Natural killer cell (primary cell): ENCODE results near the gene LIX1L. TPM values are rescaled to one million over a fixed set of nuclear protein-coding genes. Genes with fewer than 3 reads are reported as not detected.

Experiments used
- ATAC-seq, 3 donors: fragments of 150-1000 bp in 2 of 3; fragments of 200-7000 bp in 1 of 3; cut with Tn5 transposase; 1 replicate in 1 of 3; 2 replicates in 2 of 3; pipeline ENCODE4 v1.10.0; 2021; ENCODE audit warnings: mild to moderate bottlenecking in 2 of 3, moderate library complexity in 2 of 3
- DNase-seq, 2 donors: peaks; one replicate each; pipeline versions ENCODE4 v3.0.0 to v3.0.0-alpha.2; 2013 to 2021; ENCODE audit warnings: mixed read lengths in 1 of 2
- H3K27ac ChIP-seq: one replicate; pipeline ENCODE4 v1.5.1; 2013; ENCODE audit warnings: mild to moderate bottlenecking, low read length
- H3K27me3 ChIP-seq: one replicate; pipeline ENCODE4 v1.6.1; 2013; ENCODE audit warnings: low read length; ENCODE audit not compliant: control insufficient read depth, insufficient read depth
- H3K36me3 ChIP-seq: one replicate; pipeline ENCODE4 v1.6.1; 2013; ENCODE audit warnings: low read length; ENCODE audit not compliant: control insufficient read depth, insufficient read depth
- H3K4me1 ChIP-seq: one replicate; pipeline ENCODE4 v1.6.1; 2013; ENCODE audit warnings: low read length; ENCODE audit not compliant: control insufficient read depth, insufficient read depth
- H3K4me3 ChIP-seq: one replicate; pipeline ENCODE4 v1.5.1; 2013; ENCODE audit warnings: low read length
- H3K9me3 ChIP-seq: one replicate; pipeline ENCODE4 v1.6.1; 2013; ENCODE audit warnings: low read length; ENCODE audit not compliant: control insufficient read depth, insufficient read depth
- H3K27ac Mint-ChIP-seq, 2 donors: one replicate each; pipeline ENCODE4 v1.8.0; 2022; ENCODE audit warnings: mild to moderate bottlenecking in 2 of 2, mixed read lengths in 2 of 2, moderate library complexity in 1 of 2
- H3K27me3 Mint-ChIP-seq, 2 donors: one replicate each; pipeline ENCODE4 v1.8.0; 2022; ENCODE audit warnings: low read depth in 2 of 2, mixed read lengths in 2 of 2
- H3K36me3 Mint-ChIP-seq: one replicate; pipeline ENCODE4 v1.8.0; 2022; ENCODE audit warnings: mixed read lengths
- H3K4me1 Mint-ChIP-seq, 2 donors: one replicate each; pipeline ENCODE4 v1.8.0; 2022; ENCODE audit warnings: mixed read lengths in 2 of 2
- H3K4me3 Mint-ChIP-seq: one replicate; pipeline ENCODE4 v1.8.0; 2022; ENCODE audit warnings: mild to moderate bottlenecking, moderate library complexity, mixed read lengths
- H3K9me3 Mint-ChIP-seq, 2 donors: one replicate each; pipeline ENCODE4 v1.8.0; 2022; ENCODE audit warnings: mixed read lengths in 2 of 2
- WGBS: methylation state at CpG from one replicate; pipeline ENCODE4 v1.1.7; 2013; ENCODE audit warnings: missing lambda C conversion rate; ENCODE audit not compliant: insufficient coverage; 5-methylcytosine and 5-hydroxymethylcytosine counted together
- intact Hi-C: fragments of 100-400 bp; cut with micrococcal nuclease; formaldehyde crosslinking; loops from one replicate; pipeline ENCODE4 v1.14.2; 2022
- total RNA-seq, 4 donors: library from RNA; stranded (reverse); fragments of 120-200 nt in 1 of 4; gene quantifications; one replicate each; pipeline versions ENCODE4 v1.2.3 to v1.2.4, GENCODE V29; 2013 to 2022
- TF ChIP-seq, protein P1 (sequence below): fragments of 200-600 bp; IDR thresholded peaks from one replicate; pipeline ENCODE4 v1.8.0; 2022; ENCODE audit warnings: antibody characterized with exemption

Gene LIX1L
- total RNA-seq, 3 donors from 2014 or later (not counting 1 experiment from before 2014, with no cell fraction given): 33.4 to 41.3 (median 38.2) TPM

DNA sequence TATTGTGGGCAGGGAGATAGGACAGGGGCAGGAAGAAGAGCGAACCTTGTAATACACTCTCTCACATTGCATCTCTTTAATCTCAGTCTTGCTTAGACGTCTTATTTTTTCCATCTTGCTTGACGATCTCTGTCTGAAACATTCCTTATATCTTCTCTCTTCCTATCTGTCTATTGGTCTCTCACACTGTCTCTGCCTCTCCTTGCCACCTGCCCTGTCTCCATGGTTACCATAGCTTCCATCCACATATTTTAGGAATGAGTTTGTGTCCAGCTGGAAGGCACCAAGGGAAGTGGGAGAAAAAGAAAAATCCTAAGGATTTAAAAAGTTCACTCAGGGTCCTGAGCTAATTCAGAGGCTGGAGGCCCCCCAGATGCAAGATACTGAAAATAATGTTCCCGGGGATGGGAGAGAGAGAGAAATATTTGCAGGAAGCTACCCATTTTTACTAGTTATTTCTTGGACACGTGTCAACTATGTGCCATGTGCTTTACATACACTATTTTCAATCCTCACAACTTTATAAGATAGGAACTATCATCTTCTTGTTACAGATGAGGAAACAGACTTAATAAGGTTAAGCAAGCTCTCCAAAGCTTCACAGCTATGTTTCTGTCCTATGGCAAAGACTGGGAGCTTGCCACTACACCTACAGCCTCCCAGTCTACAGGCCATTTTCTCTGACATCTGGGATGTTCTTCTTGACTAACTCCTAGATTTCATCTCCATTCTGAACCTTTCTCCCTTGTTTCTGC, 5.6 kb upstream of the LIX1L start:
- H3K4me1 ChIP-seq: peaks cover 49% of the 10 kb centered on the region
- intact Hi-C loops: loop anchor here (2.0 to 5.0 kb wide), 6 partner anchors 15 to 116 kb away; partner anchors contain the start of genes NUDT17, PEX11B, RBM8A and TXNIP
- H3K27me3 Mint-ChIP-seq: no peaks in the 10 kb centered on the region
- TF ChIP-seq, protein P1, sequence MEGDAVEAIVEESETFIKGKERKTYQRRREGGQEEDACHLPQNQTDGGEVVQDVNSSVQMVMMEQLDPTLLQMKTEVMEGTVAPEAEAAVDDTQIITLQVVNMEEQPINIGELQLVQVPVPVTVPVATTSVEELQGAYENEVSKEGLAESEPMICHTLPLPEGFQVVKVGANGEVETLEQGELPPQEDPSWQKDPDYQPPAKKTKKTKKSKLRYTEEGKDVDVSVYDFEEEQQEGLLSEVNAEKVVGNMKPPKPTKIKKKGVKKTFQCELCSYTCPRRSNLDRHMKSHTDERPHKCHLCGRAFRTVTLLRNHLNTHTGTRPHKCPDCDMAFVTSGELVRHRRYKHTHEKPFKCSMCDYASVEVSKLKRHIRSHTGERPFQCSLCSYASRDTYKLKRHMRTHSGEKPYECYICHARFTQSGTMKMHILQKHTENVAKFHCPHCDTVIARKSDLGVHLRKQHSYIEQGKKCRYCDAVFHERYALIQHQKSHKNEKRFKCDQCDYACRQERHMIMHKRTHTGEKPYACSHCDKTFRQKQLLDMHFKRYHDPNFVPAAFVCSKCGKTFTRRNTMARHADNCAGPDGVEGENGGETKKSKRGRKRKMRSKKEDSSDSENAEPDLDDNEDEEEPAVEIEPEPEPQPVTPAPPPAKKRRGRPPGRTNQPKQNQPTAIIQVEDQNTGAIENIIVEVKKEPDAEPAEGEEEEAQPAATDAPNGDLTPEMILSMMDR: no peak
- H3K4me3 ChIP-seq: peak overlapping the region; percentile 68
- peaks cover 63 to 73% of the 10 kb centered on the region in 2 donors for H3K4me1 Mint-ChIP-seq
- peaks cover 8% of the 10 kb centered on the region for H3K36me3 Mint-ChIP-seq
- H3K27ac ChIP-seq: peak overlapping the region; percentile 81
- H3K36me3 ChIP-seq: no peaks in the 10 kb centered on the region
- H3K27me3 ChIP-seq: no peaks in the 10 kb centered on the region
- no peaks in the 10 kb centered on the region for H3K9me3 Mint-ChIP-seq
- WGBS: 53% methylated on average over 3 of the region's 5 CpGs
- ATAC-seq: no peak
- DNase-seq: peak in 1 of 2 donors; percentile 20
- peak overlapping the region; percentile 87 to 95 for H3K27ac Mint-ChIP-seq
- H3K4me3 Mint-ChIP-seq: peak overlapping the region; percentile 94
- no peaks in the 10 kb centered on the region for H3K9me3 ChIP-seq

DNA sequence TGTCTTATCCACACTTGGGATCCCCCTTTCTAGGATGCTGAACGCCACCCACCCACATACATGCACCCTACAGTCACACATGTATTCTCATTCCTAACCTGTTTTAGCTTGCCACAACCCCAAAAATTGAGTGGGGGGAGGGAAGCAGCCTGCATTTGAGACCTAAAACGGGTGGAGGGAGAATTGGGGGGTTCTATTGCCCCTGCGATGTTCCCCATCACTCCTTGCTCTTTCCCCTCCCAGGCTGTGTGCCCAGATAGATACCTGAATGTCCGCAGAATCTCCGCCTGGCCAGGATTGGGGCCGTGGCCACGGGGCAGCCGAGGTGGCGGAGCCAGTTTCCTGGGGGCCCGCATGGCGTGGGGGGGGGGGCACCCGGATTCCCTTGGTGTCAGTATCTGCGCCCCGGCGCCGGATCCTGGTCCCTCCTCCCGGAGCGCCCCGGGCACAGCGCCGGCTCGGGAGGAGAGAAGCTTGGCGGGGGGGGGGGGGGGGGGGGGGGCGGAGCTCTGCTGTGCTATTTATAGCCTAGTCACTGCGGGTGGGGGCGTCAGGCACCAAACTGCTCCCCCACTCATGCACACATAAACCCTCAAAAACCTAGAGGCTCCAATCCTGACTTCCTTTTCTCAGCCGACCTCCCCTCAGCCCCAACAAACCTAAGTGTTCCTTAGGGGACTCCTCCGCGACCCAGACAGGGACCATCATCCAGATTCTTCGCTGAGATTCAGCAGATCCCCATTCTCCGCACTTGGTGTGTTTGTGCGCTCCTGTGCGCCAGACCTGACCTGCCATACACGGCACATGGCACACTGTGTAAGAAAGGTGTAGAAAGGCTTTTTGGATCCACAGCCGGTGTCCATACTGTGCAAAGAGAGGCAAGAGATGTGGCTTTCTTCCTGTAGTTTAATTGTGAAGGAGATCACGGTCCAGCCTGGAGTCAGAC, 4.6 kb upstream of the LIX1L start:
- DNase-seq (peak; percentile 25 to 68), ATAC-seq (no peak)
- WGBS: 8% methylated on average over 23 of the region's 36 CpGs
- intact Hi-C loops: loop anchor here (5.0 kb wide), 3 partner anchors 35 to 115 kb away; partner anchors contain the start of genes NUDT17 and TXNIP
- H3K4me1 Mint-ChIP-seq: peaks cover 70% of the 10 kb centered on the region in 2 donors
- H3K9me3 ChIP-seq: no peaks in the 10 kb centered on the region
- H3K27me3 Mint-ChIP-seq: no peaks in the 10 kb centered on the region
- no peaks in the 10 kb centered on the region for H3K27me3 ChIP-seq
- peaks cover 52% of the 10 kb centered on the region for H3K4me1 ChIP-seq
- peak overlapping the region; percentile 87 to 95 for H3K27ac Mint-ChIP-seq
- H3K9me3 Mint-ChIP-seq: no peaks in the 10 kb centered on the region
- peak overlapping the region; percentile 94 for H3K4me3 Mint-ChIP-seq
- H3K4me3 ChIP-seq: peak overlapping the region; percentile 77
- H3K36me3 Mint-ChIP-seq: peaks cover 2% of the 10 kb centered on the region
- no peaks in the 10 kb centered on the region for H3K36me3 ChIP-seq
- peak overlapping the region; percentile 32 for H3K27ac ChIP-seq
- TF ChIP-seq, protein P1: no peak

DNA sequence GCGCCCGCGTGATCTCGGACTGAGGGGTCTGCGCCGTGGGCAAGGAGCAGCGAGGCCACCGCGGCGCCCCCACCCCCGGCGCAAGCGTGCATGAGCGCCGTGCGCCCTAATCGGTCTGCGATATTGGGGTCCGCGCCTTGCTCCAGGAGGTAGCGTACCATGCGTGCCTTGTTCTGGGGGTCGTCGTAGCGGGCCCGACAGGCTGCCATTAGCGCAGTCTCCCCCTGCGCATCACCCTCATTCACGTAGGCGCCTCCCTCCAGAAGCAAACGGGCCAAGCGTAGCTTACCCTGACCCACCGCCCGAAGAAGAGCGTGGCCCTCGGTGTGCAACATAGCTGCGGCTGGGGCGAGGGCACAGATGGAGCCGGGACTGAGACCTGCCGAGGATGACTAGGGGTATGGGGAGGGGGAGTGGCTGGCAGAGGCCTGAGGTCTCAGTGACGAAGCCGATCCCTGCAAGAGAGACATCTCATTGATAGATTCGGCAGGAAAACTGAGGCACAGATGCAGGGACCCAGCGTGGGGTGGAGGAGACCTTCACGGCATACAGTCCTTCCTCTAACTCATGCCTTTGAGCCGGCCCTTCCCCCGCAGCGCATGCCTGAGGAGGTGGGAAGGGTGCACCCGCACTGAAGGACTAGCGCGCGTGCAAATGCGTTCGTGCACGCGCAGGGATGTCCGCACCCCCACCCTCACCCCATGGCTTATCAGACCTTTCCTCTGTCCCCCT, 3.8 kb upstream of the LIX1L start:
- no peak for ATAC-seq
- peaks cover 77 to 78% of the 10 kb centered on the region in 2 donors for H3K4me1 Mint-ChIP-seq
- no peaks in the 10 kb centered on the region for H3K27me3 Mint-ChIP-seq
- intact Hi-C loops: loop anchor here (2.0 to 5.0 kb wide), 4 partner anchors 29 to 114 kb away; partner anchors contain the start of genes NUDT17 and TXNIP
- TF ChIP-seq, protein P1: no peak
- H3K4me3 Mint-ChIP-seq: peak overlapping the region; percentile 94
- under 1% methylated on average over 57 of the region's 57 CpGs for WGBS
- peak; percentile 39 to 66 for DNase-seq
- no peaks in the 10 kb centered on the region for H3K9me3 Mint-ChIP-seq
- H3K36me3 Mint-ChIP-seq: no peaks in the 10 kb centered on the region
- Histone ChIP-seq H3K4me1 (peaks cover 56% of the 10 kb centered on the region), H3K27ac (no peak overlapping the region), H3K9me3 (no peaks in the 10 kb centered on the region), H3K36me3 (no peaks in the 10 kb centered on the region), H3K4me3 (peak overlapping the region; percentile 77), H3K27me3 (no peaks in the 10 kb centered on the region)
- H3K27ac Mint-ChIP-seq: peak overlapping the region; percentile 21 to 87
